AG04450 (cell line): ENCODE data around the gene TANGO6. TPM values are rescaled to one million over a fixed set of nuclear protein-coding genes. Genes with fewer than 3 reads are reported as not detected.

Experiments used
- CTCF ChIA-PET: fragments of 300-600, 350-600 bp; formaldehyde crosslinking; extraction: SDS; loops from one replicate; lab custom pipeline; 2022; ENCODE audit warnings: antibody characterized with exemption, inconsistent platforms; lab: Charles Lee
- POLR2A ChIA-PET: fragments of 350-600 bp; formaldehyde crosslinking; extraction: SDS; loops from one replicate; lab custom pipeline; 2021; ENCODE audit warnings: antibody characterized with exemption, inconsistent platforms; lab: Yijun Ruan, JAX
- DNase-seq: peaks from one replicate; pipeline ENCODE4 v3.0.0-alpha.2; 2011; ENCODE audit warnings: low read depth, low spot score
- H3K27ac ChIP-seq: one replicate; pipeline ENCODE4 v1.5.1; 2012; ENCODE audit warnings: low read depth, low read length, control low read depth
- H3K27me3 ChIP-seq: one replicate; pipeline ENCODE4 v1.6.0; 2012; ENCODE audit warnings: low read length; ENCODE audit not compliant: control insufficient read depth, insufficient read depth
- H3K4me3 ChIP-seq: 2 replicates; pipeline ENCODE4 v1.5.1; 2011; ENCODE audit warnings: mild to moderate bottlenecking, low read depth, low read length, control low read depth
- H3K9me3 ChIP-seq: 2 replicates; pipeline ENCODE4 v1.5.1; 2012; ENCODE audit warnings: low read length; ENCODE audit not compliant: control insufficient read depth, insufficient read depth
- polyA plus RNA-seq: library from polyadenylated mRNA; depleted of rRNA; stranded (reverse); fragments of >200 nt; gene quantifications from 2 replicates; pipeline ENCODE4 v1.2.3, GENCODE V29; 2011
- TF ChIP-seq, protein P1 (sequence below): IDR thresholded peaks from 2 replicates; pipeline ENCODE4 v1.5.1; 2011; ENCODE audit warnings: low read depth, low read length, control low read depth, inconsistent platforms

The TANGO6 gene
- polyA plus RNA-seq, 1 experiment, result 11.6 TPM

DNA sequence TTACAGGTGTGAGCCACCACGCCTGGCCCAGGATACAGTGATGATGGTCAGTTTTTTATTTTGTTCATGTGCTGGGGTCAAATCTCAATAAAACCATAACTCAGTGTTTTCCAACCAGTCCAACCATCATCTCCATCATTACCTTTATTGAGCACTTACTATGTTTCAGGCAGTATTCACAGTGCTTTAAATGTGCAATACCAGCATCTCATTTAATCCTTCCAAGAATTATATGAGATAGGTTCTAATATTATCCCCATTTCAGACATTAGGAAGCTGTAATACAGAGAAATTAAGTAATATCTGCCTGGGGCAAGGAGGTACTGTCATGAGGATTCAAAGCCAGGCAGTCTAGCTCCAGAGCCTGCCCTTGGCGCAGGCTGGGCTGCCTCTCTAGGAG is 36.9 kb upstream of the TANGO6 start:
- Histone ChIP-seq H3K27me3 (peaks cover 3% of the 10 kb centered on the region), H3K27ac (no peak overlapping the region), H3K4me3 (no peak overlapping the region), H3K9me3 (no peaks in the 10 kb centered on the region)
- ChIA-PET CTCF (interaction anchor here (1.2 kb wide), 1 partner anchor 29 kb away, joined by 3 read pairs; no protein-coding TSS in a partner anchor), POLR2A (no interaction called here)
- DNase-seq, result no peak
- TF ChIP-seq, protein P1, sequence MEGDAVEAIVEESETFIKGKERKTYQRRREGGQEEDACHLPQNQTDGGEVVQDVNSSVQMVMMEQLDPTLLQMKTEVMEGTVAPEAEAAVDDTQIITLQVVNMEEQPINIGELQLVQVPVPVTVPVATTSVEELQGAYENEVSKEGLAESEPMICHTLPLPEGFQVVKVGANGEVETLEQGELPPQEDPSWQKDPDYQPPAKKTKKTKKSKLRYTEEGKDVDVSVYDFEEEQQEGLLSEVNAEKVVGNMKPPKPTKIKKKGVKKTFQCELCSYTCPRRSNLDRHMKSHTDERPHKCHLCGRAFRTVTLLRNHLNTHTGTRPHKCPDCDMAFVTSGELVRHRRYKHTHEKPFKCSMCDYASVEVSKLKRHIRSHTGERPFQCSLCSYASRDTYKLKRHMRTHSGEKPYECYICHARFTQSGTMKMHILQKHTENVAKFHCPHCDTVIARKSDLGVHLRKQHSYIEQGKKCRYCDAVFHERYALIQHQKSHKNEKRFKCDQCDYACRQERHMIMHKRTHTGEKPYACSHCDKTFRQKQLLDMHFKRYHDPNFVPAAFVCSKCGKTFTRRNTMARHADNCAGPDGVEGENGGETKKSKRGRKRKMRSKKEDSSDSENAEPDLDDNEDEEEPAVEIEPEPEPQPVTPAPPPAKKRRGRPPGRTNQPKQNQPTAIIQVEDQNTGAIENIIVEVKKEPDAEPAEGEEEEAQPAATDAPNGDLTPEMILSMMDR, result no peak

DNA sequence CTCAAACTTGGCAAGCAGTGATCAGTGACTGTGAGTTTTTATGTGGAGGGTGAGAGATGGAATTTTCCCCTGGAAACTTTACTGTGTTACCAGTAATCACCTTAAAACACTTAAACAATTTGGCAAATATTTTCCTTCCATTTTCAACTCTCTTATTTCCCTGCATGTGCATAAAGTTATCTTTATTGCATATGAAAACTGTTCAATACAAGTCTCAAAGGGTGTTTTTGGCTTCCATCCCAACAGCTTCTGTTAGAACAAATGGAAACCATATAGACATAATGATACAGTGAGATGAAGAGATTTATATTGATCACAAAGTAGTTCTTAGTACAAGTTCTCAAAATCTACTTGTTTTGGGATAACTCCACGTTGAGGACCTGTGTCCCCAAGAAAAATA is 36.4 kb upstream of the TANGO6 start:
- Histone ChIP-seq H3K4me3 (no peak overlapping the region), H3K9me3 (no peaks in the 10 kb centered on the region), H3K27me3 (peaks cover 5% of the 10 kb centered on the region), H3K27ac (no peak overlapping the region)
- ChIA-PET CTCF (interaction anchor here (1.2 kb wide), 1 partner anchor 28 kb away, joined by 3 read pairs; no protein-coding TSS in a partner anchor), POLR2A (no interaction called here)
- DNase-seq, result no peak
- TF ChIP-seq, protein P1, result no peak

DNA sequence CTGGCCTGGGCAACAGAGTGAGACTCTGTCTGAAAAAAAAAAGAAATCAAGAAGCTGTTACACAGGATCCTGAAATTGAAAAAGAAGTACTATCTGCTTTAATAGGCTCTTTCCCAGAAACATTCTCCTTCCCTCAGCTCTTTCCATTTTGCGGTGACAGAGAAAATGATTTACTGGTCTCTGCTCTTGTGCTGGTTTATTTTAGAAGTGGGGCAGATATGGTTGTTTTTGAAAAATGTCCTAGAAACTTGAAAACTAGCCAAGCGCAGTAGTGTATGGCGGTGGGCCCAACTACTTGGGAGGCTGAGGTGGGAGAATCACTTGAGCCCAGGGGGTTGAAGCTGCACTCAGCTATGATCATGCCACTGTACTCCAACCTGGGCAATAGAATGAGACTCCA is 28.8 kb upstream of the TANGO6 start:
- TF ChIP-seq, protein P1, result no peak
- Histone ChIP-seq H3K4me3 (no peak overlapping the region), H3K27ac (no peak overlapping the region), H3K27me3 (peaks cover 14% of the 10 kb centered on the region), H3K9me3 (no peaks in the 10 kb centered on the region; the same call in 1 of the 2 replicates)
- POLR2A ChIA-PET, result no interaction called here
- CTCF ChIA-PET, result interaction anchor here (1.4 kb wide), 1 partner anchor 14 kb away, joined by 4 read pairs; no protein-coding TSS in a partner anchor
- DNase-seq, result no peak

DNA sequence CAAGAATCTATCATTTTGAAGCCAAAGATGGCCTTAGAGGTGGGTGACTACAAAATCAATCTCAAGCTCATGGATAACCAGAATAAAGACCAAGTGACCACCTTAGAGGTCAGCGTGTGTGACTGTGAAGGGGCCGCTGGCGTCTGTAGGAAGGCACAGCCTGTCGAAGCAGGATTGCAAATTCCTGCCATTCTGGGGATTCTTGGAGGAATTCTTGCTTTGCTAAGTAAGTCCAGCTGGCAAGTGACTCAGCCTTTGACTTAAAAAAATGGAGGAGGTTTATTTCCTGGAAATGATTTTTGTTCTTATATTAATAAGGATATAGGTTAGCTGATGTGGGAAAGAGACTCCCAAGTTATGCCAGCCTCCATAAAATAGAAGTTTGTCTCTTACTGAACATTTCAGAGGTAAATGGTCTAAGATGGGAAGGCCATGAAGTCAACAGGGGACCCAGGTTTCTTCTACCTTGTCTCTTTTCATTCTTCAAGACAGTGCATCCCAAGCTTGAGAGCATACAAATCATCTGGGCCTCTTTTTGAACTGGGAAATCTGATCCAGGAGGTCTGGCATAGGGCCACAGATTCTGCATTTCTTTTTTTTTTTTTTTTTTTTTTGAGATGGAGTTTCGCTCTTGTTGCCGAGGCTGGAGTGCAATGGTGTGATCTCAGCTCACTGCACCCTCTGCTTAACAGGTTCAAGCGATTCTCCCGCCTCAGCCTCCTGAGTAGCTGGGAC is 19.8 kb upstream of the TANGO6 start:
- Histone ChIP-seq H3K4me3 (no peak overlapping the region), H3K27ac (peak overlapping the region; percentile 87), H3K9me3 (peaks cover 6% of the 10 kb centered on the region), H3K27me3 (no peaks in the 10 kb centered on the region)
- peak; percentile 69 for DNase-seq
- POLR2A ChIA-PET, result interaction anchor here (0.6 to 0.7 kb wide), 3 partner anchors 18 to 92 kb away, joined by 3 to 9 read pairs (median 7); no protein-coding TSS in a partner anchor
- TF ChIP-seq, protein P1, result no peak
- CTCF ChIA-PET, result interaction anchor here (0.7 to 1.8 kb wide), 7 partner anchors 20 to 301 kb away, joined by 3 to 10 read pairs (median 4); partner anchors contain the start of gene TANGO6

DNA sequence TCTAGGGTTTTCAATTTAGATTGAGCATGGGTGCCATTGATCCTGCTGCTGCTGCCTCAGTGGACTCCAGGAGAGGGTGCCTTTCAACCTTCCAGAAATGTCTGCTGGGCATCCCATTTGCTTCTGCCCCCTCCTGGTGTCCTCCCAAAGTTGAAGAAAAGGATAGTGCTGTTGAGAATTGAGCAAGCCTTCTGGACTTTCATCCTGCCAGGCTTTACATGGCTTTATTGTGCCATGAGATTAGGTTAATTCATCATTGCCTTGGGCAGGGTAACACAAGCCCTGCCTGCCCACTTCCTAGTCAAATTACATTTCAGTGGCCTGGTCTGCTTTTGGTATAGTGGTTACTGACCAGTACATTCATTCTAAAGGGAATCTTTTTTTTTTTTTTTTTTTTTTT is 17.9 kb upstream of the TANGO6 start:
- Histone ChIP-seq H3K9me3 (peaks cover 6% of the 10 kb centered on the region), H3K4me3 (no peak overlapping the region), H3K27ac (no peak overlapping the region), H3K27me3 (peaks cover 2% of the 10 kb centered on the region)
- ChIA-PET CTCF (no interaction called here), POLR2A (no interaction called here)
- DNase-seq, result no peak
- TF ChIP-seq, protein P1, result no peak
